GM10266 (cell line): ENCODE data around the gene EFCAB8.

Source experiments
- DNase-seq: peaks from one replicate; pipeline ENCODE4 v3.0.0; 2012; ENCODE audit errors: extremely low spot score
- TF ChIP-seq, protein P1 (sequence below): IDR thresholded peaks from 2 replicates; pipeline ENCODE4 v1.5.1; 2012; ENCODE audit warnings: mild to moderate bottlenecking, low read depth; ENCODE audit not compliant: control insufficient read depth, insufficient read depth; ENCODE audit errors: missing control alignments

The EFCAB8 gene

DNA sequence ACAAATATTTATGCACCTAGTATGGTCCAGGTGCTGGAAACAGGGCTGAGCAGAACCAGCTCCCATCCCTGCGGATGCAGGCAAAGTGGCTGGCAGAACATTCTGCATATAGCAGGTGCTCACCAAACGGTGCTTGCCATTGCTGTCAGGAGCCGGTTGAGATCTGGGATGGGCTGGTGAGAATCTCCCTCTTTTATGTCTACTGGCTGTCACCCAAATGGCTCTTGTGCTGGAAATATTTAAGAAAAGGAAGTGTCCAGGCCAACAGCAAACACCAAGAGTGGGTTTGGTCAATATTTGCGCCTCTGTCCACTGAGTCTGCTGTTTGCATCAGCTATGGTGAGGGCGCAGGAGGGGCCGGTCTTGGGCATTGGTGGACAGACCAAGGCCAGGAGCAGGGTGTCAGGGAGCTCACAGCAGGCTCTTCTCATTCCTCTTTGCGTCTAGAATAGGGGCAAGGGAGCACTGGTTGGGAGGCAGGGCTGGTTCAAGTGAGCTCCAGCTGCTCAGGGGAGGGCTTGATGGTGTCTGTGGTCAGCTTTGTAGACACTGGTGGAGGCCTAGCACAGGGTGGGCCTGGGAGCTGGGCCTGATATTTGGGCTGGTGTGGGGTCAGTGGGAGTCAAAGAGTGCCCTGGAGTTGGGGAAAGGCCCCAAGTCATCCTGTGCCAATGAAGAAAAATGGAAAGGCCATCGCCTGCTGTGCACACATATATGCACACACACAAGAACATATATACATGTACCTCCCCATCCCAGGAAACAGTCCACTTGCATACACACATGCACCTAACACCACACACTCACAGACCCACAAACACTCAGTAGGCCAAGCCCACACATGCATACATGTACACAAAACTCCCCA, 147.4 kb downstream of the EFCAB8 start:
- TF ChIP-seq, protein P1, sequence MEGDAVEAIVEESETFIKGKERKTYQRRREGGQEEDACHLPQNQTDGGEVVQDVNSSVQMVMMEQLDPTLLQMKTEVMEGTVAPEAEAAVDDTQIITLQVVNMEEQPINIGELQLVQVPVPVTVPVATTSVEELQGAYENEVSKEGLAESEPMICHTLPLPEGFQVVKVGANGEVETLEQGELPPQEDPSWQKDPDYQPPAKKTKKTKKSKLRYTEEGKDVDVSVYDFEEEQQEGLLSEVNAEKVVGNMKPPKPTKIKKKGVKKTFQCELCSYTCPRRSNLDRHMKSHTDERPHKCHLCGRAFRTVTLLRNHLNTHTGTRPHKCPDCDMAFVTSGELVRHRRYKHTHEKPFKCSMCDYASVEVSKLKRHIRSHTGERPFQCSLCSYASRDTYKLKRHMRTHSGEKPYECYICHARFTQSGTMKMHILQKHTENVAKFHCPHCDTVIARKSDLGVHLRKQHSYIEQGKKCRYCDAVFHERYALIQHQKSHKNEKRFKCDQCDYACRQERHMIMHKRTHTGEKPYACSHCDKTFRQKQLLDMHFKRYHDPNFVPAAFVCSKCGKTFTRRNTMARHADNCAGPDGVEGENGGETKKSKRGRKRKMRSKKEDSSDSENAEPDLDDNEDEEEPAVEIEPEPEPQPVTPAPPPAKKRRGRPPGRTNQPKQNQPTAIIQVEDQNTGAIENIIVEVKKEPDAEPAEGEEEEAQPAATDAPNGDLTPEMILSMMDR = no peak
- no peak for DNase-seq

DNA sequence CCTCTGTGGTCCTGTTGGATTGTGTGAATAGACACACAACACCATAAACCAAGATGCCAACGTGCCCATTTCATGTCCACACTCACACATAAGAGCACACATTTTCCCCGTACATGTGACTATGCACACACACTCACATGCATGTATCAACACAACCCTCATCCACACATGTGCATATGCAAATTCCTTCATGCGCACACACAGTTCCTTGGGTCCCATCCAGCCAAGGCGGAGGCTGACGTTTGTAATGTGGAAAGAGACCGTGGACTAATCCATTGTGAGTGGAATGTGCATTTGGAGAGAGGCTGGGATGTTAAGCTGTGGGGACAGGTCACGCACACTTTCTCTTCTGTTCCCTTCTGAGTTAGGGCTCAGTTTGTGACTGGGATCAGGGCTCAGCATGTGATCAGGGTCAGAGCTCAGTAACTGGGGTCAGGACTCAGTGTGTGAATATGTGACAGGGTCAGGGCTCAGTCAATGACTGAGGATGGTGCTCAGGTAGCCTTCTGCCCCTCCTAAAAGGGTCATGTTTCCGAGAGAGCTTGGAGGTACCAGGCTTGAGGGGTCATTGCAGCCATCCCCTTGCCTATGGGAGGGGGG, 148.2 kb downstream of the EFCAB8 start:
- DNase-seq = no peak
- TF ChIP-seq, protein P1 = no peak

DNA sequence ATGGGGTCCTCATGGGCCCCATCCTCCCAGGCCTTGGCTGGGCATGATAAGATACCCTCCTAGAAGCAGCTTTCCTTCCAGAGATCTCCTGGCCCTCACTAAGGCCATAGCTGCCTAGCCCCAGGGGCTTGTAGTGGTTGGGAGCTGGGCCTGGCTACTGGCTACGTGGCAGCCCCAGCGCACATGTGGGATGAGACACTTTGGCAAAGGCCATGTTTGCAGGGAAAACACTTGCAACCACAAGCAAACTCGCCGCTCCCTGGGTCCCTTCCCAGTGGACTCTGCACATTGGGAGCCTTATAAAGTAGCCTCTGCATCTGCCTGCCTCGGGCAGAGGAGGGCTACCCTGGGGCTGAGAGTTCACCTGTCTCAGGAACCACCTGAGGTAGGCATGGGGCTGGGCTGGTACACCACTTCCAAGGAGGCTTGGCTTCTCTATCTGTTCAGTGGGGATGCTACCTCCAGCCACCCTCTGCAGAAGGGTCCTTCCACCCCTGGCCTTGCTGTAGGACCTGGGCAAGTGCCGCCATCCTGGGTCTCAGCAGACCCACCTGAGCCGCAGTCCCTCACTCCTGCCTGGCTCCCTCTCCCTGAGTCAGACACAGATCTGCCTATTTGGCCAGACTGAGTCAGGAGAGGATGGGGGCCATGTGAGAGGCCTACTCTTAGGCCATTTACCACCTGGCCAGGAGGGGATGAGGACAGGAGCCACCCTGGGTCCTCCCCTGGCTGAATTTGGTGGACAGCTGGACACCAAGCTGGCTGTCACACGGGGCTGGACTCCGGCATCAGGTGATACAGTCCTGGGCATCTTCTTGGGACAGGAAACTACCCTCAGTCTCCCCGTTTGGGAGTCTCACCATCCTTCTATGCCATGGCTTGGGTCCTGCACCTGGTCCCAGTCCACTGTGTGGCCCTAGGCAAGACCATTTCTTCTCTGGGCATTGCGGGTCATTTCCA, 148.9 kb downstream of the EFCAB8 start, which contains the start of gene BPIFB2:
Gene BPIFB2 (plus strand): TSS at position 329 of the 960 bp plus-strand sequence. CDS start 871 bp downstream, outside the sequence.
- TF ChIP-seq, protein P1 = no peak
- no peak for DNase-seq

DNA sequence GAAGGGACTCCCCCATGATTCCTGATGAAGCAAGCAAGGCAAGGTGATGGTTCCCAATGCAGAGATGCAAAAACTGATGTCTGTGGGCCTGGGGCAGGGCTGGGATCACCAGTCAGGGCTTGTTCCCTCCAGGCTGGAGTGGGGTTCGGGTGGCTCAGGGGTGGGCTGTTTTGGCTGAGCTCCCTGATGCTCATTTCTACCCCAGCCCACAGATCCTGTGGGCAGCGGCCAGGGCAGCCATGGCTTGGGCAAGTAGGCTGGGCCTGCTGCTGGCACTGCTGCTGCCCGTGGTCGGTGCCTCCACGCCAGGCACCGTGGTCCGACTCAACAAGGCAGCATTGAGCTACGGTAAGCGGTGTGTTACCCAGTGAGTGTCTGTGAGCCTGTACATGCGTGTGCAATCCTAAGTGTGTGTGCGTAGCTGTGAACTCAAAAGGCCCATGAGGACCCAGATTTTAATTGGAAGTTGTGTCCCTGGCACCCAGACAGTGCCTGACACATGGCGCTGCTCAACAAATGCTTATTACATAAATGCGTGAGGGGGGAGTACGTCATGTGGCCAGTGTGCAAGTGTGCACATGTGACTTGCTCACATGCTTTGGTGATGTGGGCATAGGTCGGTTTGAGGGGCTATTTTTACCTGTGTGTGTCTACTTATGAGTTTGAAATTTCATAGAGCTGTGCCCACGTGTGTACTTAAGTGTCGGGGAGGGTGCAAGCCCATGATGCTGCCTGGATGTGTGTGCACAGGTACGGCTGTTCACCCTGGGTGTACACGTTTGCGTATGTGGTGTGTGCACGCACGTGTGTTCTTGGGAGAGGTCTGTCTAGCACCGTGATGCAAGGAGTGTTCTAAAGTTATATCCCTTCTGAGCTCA, 149.9 kb downstream of the EFCAB8 start:
- TF ChIP-seq, protein P1 = no peak
- DNase-seq = no peak

DNA sequence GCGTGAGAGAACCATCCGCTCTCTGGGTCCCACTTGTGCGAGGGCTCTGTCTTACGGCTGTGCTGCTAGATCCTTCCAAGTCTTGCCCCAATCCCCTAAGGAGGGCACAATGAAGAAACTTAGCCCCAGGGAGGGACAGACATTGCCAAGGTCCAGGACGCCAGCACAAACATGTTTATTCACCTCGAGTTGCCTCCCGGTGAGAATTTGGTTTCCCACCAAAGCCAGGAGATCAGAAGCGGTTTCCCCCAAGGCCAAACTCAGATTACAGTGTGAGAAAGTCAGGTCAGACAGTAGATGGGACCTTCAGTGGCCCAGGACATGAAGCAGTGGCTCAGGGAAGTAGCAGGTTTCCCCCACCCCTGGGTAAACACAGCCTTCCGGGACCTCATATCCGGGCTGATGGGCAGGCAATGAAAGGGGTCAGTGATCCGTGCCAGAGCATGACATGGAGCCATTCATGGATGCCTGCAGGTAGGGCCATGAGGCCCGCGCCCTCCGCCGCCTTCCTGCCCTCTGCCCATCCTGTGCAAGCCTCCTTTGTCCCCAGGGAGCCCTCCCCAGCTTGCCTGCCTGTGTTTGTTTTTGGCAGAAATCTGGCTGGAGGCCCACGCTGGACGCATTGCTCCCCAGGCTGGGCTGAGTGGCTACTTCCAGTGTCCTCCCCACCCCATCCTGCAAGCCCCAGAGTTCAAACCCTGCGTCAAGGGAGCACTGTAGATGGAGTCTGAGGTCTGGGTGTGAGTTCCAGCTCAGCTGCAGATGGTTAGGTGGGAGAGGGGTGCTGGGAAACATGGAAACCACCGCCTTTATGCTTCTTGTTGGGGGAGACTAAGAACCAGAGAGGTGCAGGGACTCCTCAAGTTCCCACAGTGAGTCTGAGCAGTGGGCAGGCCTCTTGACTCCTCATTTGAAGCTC, 150.8 kb downstream of the EFCAB8 start:
- TF ChIP-seq, protein P1 = no peak
- no peak for DNase-seq
